PFSK-1 (cell line): ENCODE results near the gene CA11.

ENCODE experiments used
- POLR2AphosphoS5 ChIP-seq: IDR thresholded peaks from 2 replicates; pipeline ENCODE4 v1.6.1; 2012; ENCODE audit warnings: low read depth, mild to moderate bottlenecking, control low read depth, low read length, moderate library complexity
- REST ChIP-seq, 2 experiments: IDR thresholded peaks; 2 replicates each; pipeline versions ENCODE4 v1.6.1 to v1.8.0; 2011 to 2012; ENCODE audit warnings: low read depth in 2 of 2, low read length in 2 of 2, control low read depth in 1 of 2, inconsistent platforms in 1 of 2, mild to moderate bottlenecking in 1 of 2, moderate library complexity in 1 of 2; ENCODE audit not compliant: insufficient read depth in 1 of 2
- TAF1 ChIP-seq: IDR thresholded peaks from 2 replicates; pipeline ENCODE4 v1.6.1; 2012; ENCODE audit warnings: low read length, control low read depth, borderline replicate concordance; ENCODE audit not compliant: insufficient read depth

GRCh38 chr19:48668332-48668731, 22.3 kb upstream of the CA11 start:
- TF ChIP-seq REST (IDR thresholded peaks at IDR 0.05; ENCODE audit: insufficient read depth in 1 of 2, low read depth in 2 of 2, low read length in 2 of 2) (no peak), POLR2AphosphoS5 (no peak), TAF1 (no peak)
